GM23338 (cell line): ENCODE measurements around the gene AXL. TPM values are rescaled to one million over a fixed set of nuclear protein-coding genes. Genes with fewer than 3 reads are reported as not detected.

Experiments used
- ATAC-seq: fragments of 200-7000 bp; cut with Tn5 transposase; 3 replicates; pipeline ENCODE4 v1.9.1; 2020
- DNase-seq: peaks from one replicate; pipeline ENCODE4 v3.0.0-alpha.2; 2015; ENCODE audit warnings: low spot score
- H2AFZ ChIP-seq: fragments of 200-600 bp; sonication (generic); 2 replicates; pipeline ENCODE4 v1.8.0; 2016; ENCODE audit warnings: antibody characterized with exemption, mild to moderate bottlenecking, moderate library complexity
- H3F3A ChIP-seq: fragments of 200-600 bp; sonication (generic); replicated peaks from 2 replicates; pipeline ENCODE4 v1.8.0; 2017; ENCODE audit warnings: antibody characterized with exemption, mixed run types, low read depth
- H3K27ac ChIP-seq: fragments of 200-600 bp; sonication (generic); 2 replicates; pipeline ENCODE4 v1.6.1; 2016; ENCODE audit warnings: low read depth
- H3K27me3 ChIP-seq: fragments of 200-600 bp; sonication (generic); 2 replicates; pipeline ENCODE4 v1.8.0; 2016; ENCODE audit warnings: mild to moderate bottlenecking, mixed run types, moderate library complexity; ENCODE audit not compliant: insufficient read depth
- H3K36me3 ChIP-seq: fragments of 200-600 bp; sonication (generic); 2 replicates; pipeline ENCODE4 v1.8.0; 2016; ENCODE audit warnings: mild to moderate bottlenecking; ENCODE audit not compliant: insufficient read depth
- H3K4me1 ChIP-seq: fragments of 200-600 bp; sonication (generic); 2 replicates; pipeline ENCODE4 v1.8.0; 2016; ENCODE audit warnings: mild to moderate bottlenecking, moderate library complexity; ENCODE audit not compliant: insufficient read depth
- H3K4me2 ChIP-seq: fragments of 200-600 bp; sonication (generic); 2 replicates; pipeline ENCODE4 v1.7.1; 2017; ENCODE audit warnings: mixed run types
- H3K4me3 ChIP-seq: fragments of 200-600 bp; sonication (generic); 2 replicates; pipeline ENCODE4 v1.6.1; 2016; ENCODE audit warnings: mixed run types
- H3K79me2 ChIP-seq: fragments of 200-600 bp; sonication (generic); replicated peaks from 2 replicates; pipeline ENCODE4 v1.8.0; 2017; ENCODE audit warnings: mild to moderate bottlenecking; ENCODE audit not compliant: insufficient read depth
- H3K9me2 ChIP-seq: fragments of 200-600 bp; sonication (generic); 2 replicates; pipeline ENCODE4 v1.8.0; 2017; ENCODE audit not compliant: insufficient read depth
- H4K20me1 ChIP-seq: fragments of 200-600 bp; sonication (generic); replicated peaks from 2 replicates; pipeline ENCODE4 v1.8.0; 2017; ENCODE audit warnings: mild to moderate bottlenecking; ENCODE audit not compliant: insufficient read depth
- H3K27ac Mint-ChIP-seq: 2 replicates; pipeline ENCODE4 v1.8.0; 2020; ENCODE audit warnings: inconsistent platforms, mild to moderate bottlenecking, moderate library complexity, mixed read lengths
- H3K27me3 Mint-ChIP-seq: 3 replicates; pipeline ENCODE4 v1.8.0; 2022; ENCODE audit warnings: low read depth, mild to moderate bottlenecking, moderate library complexity, mixed read lengths, inconsistent platforms; ENCODE audit not compliant: insufficient read depth, poor library complexity
- H3K36me3 Mint-ChIP-seq: 3 replicates; pipeline ENCODE4 v1.8.0; 2021; ENCODE audit warnings: low read depth, mild to moderate bottlenecking, inconsistent platforms, moderate library complexity, mixed read lengths
- H3K4me1 Mint-ChIP-seq: 3 replicates; pipeline ENCODE4 v1.8.0; 2020; ENCODE audit warnings: mild to moderate bottlenecking, inconsistent platforms, mixed read lengths
- H3K4me3 Mint-ChIP-seq: 3 replicates; pipeline ENCODE4 v1.8.0; 2021; ENCODE audit warnings: moderate library complexity, mild to moderate bottlenecking, inconsistent platforms, mixed read lengths
- H3K9me3 Mint-ChIP-seq: 3 replicates; pipeline ENCODE4 v1.8.0; 2020; ENCODE audit warnings: moderate library complexity, mild to moderate bottlenecking, inconsistent platforms, mixed read lengths
- CREB1 ChIP-seq: fragments of 250-450 bp; sonication (Bioruptor Pico); IDR thresholded peaks from 2 replicates; pipeline ENCODE4 v1.5.0; 2020; ENCODE audit warnings: low read depth, mild to moderate bottlenecking, moderate library complexity
- CTCF ChIP-seq, 2 experiments: fragments of 200-600 bp in 1 of 2; sonication (generic) in 1 of 2; conservative IDR thresholded peaks; 2 replicates each; pipeline versions ENCODE4 v1.5.1 to v1.6.1; 2016 to 2017; ENCODE audit warnings: antibody characterized with exemption in 2 of 2, low read depth in 2 of 2, mild to moderate bottlenecking in 2 of 2, moderate library complexity in 1 of 2
- ETS1 ChIP-seq: IDR thresholded peaks from 2 replicates; pipeline ENCODE4 v1.6.1; 2016; ENCODE audit warnings: antibody characterized with exemption
- EZH2phosphoT487 ChIP-seq: fragments of 200-600 bp; sonication (generic); IDR thresholded peaks from one replicate; pipeline ENCODE4 v1.8.1; 2018; ENCODE audit warnings: antibody characterized with exemption; ENCODE audit not compliant: unreplicated experiment
- JUNB ChIP-seq: IDR thresholded peaks from one replicate; pipeline ENCODE4 v1.6.1; 2016; ENCODE audit warnings: antibody characterized with exemption; ENCODE audit not compliant: unreplicated experiment
- NANOG ChIP-seq: IDR thresholded peaks from 2 replicates; pipeline ENCODE4 v1.6.1; 2016; ENCODE audit warnings: antibody characterized with exemption, borderline replicate concordance
- POLR2AphosphoS5 ChIP-seq: IDR thresholded peaks from 2 replicates; pipeline ENCODE4 v1.6.1; 2016; ENCODE audit warnings: antibody characterized with exemption, low read depth
- REST ChIP-seq: IDR thresholded peaks from one replicate; pipeline ENCODE4 v1.6.1; 2018; ENCODE audit warnings: antibody characterized with exemption; ENCODE audit not compliant: unreplicated experiment
- STAT1 ChIP-seq: IDR thresholded peaks from one replicate; pipeline ENCODE4 v1.6.1; 2016; ENCODE audit warnings: antibody characterized with exemption; ENCODE audit not compliant: unreplicated experiment
- ZNF114 ChIP-seq: fragments of 250-450 bp; sonication (Bioruptor Pico); IDR thresholded peaks from 2 replicates; pipeline ENCODE4 v1.5.0; 2020; ENCODE audit warnings: mild to moderate bottlenecking, moderate library complexity
- ZNF331 ChIP-seq: fragments of 250-450 bp; sonication (Bioruptor Pico); IDR thresholded peaks from 2 replicates; pipeline ENCODE4 v1.5.0; 2020; ENCODE audit warnings: low read depth, mild to moderate bottlenecking, moderate library complexity
- ZNF462 ChIP-seq: fragments of 250-450 bp; sonication (Bioruptor Pico); IDR thresholded peaks from 2 replicates; pipeline ENCODE4 v1.5.0; 2020; ENCODE audit warnings: mild to moderate bottlenecking, moderate library complexity
- polyA plus RNA-seq: library from polyadenylated mRNA; unstranded; fragments of >200 nt; fragmentation: Nextera tagmentation; extraction: Ambion mirVana; gene quantifications from 2 replicates; pipeline ENCODE4 v1.2.1, GENCODE V29; 2016
- total RNA-seq: library from RNA; depleted of rRNA; stranded (reverse); fragments of >200 nt; shearing (Covaris generic); gene quantifications from 2 replicates; pipeline ENCODE4 v1.2.3, GENCODE V29; 2014

AXL gene
- total and polyA plus RNA-seq, 2 experiments from 2014 or later, result 9.0 to 28.4 TPM

GRCh38 chr19:41300555-41300954 is 81.5 kb downstream of the AXL start (continued):
- TF ChIP-seq ZNF462 (CRISPR knock-in tag), result no peak
- no peak for TF ChIP-seq STAT1
- TF ChIP-seq ZNF114, result no peak
- TF ChIP-seq POLR2AphosphoS5, result no peak

GRCh38 chr19:41302624-41303351 is 83.8 kb downstream of the AXL start:
- peaks cover 11% of the 10 kb centered on the region for H3K27me3 Mint-ChIP-seq
- no peak overlapping the region for H3K4me2 ChIP-seq
- H2AFZ ChIP-seq, result no peak overlapping the region
- no peak overlapping the region for H3K27ac ChIP-seq
- peaks cover 7% of the 10 kb centered on the region; the same call in 2 of the 3 replicates for H3K4me1 Mint-ChIP-seq
- no peak overlapping the region for H3K4me3 Mint-ChIP-seq
- no peak for DNase-seq
- H3K36me3 ChIP-seq, result peaks cover 90% of the 10 kb centered on the region
- H3K4me3 ChIP-seq, result no peak overlapping the region
- no peak for ATAC-seq
- peaks cover 52% of the 10 kb centered on the region for H3F3A ChIP-seq
- peaks cover 98% of the 10 kb centered on the region for H3K36me3 Mint-ChIP-seq
- no peak overlapping the region for H3K27ac Mint-ChIP-seq
- no peaks in the 10 kb centered on the region for H3K9me3 Mint-ChIP-seq
- H3K79me2 ChIP-seq, result no peaks in the 10 kb centered on the region
- no peaks in the 10 kb centered on the region for H3K9me2 ChIP-seq
- peaks cover 28% of the 10 kb centered on the region for H4K20me1 ChIP-seq
- H3K27me3 ChIP-seq, result no peaks in the 10 kb centered on the region
- no peaks in the 10 kb centered on the region for H3K4me1 ChIP-seq
- TF ChIP-seq ZNF114, result no peak
- TF ChIP-seq ETS1, result no peak
- no peak for TF ChIP-seq CREB1 (CRISPR knock-in tag)
- no peak for TF ChIP-seq REST
- TF ChIP-seq POLR2AphosphoS5, result no peak
- no peak for TF ChIP-seq EZH2phosphoT487
- TF ChIP-seq STAT1, result no peak
- TF ChIP-seq CTCF (conservative IDR thresholded peaks at IDR 0.05; ENCODE audit: low read depth in 2 of 2), result no peak
- no peak for TF ChIP-seq ZNF331 (CRISPR knock-in tag)
- no peak for TF ChIP-seq NANOG
- no peak for TF ChIP-seq JUNB
